NCI-H1694 (cell line): ENCODE data around the gene OR4A5.
"Not testable (repeated sequence)": the region's sequence is repeated elsewhere in the genome, so short reads cannot be mapped to it uniquely, and the experiment has no call there.

Experiments
- DNase-seq: peaks from one replicate; lab custom pipeline; 2025; lab: John Stamatoyannopoulos, UW

OR4A5 gene

GRCh38 chr11:54706532-54706931, at the start of gene OR4A5:
OR4A5 (plus strand) TSS chr11:54706832; CDS start chr11:54706885, 53 bp downstream.
- DNase-seq: not testable (repeated sequence)

GRCh38 chr11:54720094-54720493, 13.5 kb downstream of the OR4A5 start:
- not testable (repeated sequence) for DNase-seq
